Pons (tissue), 1 donor: Measurements from ENCODE around the gene CRYAA.
"Not testable (repeated sequence)": the region's sequence is repeated elsewhere in the genome, so short reads cannot be mapped to it uniquely, and the experiment has no call there.

ENCODE experiments used
- DNase-seq: peaks from one replicate; pipeline ENCODE4 v3.0.0-alpha.2; 2016; ENCODE audit warnings: low spot score

CRYAA gene, protein sequence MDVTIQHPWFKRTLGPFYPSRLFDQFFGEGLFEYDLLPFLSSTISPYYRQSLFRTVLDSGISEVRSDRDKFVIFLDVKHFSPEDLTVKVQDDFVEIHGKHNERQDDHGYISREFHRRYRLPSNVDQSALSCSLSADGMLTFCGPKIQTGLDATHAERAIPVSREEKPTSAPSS

DNA sequence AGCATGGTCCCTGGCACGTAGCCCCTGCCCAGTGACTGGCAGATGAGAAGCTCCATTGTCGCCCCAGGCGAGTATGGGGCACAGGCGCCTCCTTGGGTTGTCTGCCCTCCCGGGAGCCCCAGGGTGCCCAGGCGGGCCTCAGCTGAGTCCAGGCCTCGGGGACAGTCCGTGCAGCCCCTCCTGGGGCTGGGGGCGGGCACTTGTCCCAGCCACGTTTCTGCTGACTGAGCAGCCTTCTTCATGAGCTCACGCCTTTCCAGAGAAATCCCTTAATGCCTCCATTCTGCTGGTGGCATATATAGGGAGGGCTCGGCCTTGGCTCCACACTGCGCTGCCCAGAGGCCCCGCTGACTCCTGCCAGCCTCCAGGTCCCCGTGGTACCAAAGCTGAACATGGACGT, at the start of gene CRYAA:
TSS of gene CRYAA (plus strand) at position 301 of the 400 bp plus-strand sequence. CDS start at position 393, 92 bp downstream.
- DNase-seq: not testable (repeated sequence)

DNA sequence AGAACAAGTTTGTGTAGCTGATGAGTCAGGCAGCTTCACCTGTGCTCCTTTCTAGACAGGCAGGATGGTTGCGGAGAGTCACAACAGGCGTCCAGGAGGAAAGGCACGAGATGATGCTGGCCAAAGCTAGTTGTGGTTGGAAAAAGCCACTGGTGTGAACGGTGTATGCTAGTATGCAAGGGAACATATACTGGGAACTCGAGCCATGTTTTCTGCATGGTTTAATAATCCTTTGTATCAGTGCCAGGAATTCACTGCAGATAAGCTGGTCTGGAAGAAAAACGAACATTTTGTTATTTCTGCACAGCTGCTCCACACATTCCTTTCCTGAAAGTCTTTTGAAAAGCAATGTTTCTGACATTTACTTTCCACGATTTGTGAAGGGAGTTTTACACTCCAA, 38.7 kb upstream of the CRYAA start:
- DNase-seq: not testable (repeated sequence)

DNA sequence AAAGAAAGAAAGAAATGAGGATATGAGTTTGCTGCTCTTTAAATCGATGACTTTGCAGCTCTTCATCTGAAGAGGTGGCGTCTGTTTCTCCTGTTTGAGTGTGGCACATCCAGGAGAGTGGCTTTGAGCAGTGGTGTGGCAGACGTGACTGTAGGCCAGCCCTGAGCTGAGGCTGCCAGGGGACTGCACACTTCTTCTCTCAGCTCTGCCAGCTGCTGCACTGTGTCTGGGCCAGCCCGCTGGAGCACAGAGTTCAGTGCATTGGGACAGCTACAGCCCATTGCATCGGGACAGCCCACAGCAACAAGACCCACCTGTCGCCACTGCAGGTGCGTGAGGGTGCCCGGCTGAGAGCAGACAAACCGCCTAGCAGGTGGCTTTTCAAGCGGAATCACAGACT, 34.3 kb upstream of the CRYAA start:
- not testable (repeated sequence) for DNase-seq

DNA sequence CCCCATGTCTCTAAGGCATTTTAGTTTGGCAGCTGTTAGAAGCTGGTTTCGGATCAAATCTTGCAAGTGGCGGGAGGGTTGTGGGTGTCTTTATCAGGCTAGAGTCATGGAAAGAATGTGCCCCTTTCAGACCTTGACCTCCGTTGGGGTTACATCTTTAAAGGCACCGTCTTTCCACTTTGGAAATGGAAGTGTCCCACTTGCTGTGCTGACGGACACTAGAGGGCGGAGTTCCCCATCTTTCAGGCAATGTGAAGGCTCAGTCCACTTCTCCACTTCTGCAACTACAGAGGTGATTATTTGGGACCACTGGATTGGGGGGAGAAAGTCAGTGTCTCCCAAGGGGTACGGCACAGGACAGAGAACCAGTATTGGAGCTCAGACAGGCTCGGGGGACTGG, 29.9 kb upstream of the CRYAA start:
- not testable (repeated sequence) for DNase-seq

DNA sequence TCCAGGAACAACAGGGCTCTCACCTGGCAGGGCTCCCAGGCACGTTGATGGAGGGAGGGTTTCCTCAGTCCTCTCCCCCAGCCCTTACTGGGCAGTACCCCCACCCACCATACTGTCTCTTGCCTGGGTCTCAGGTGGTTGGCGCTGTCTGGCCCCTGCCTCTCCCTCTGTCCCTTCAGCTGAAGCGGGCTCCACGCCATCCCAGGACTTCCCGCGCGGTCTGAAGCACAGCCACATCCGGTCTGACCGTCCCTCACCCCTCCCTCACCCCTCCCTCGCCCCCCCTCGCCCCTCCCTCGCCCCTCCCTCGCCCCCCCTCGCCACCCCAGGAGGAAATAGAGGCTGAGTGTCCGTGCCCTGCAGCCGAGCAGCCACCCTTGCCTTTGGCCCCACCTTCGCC, 27.4 kb upstream of the CRYAA start:
- not testable (repeated sequence) for DNase-seq

DNA sequence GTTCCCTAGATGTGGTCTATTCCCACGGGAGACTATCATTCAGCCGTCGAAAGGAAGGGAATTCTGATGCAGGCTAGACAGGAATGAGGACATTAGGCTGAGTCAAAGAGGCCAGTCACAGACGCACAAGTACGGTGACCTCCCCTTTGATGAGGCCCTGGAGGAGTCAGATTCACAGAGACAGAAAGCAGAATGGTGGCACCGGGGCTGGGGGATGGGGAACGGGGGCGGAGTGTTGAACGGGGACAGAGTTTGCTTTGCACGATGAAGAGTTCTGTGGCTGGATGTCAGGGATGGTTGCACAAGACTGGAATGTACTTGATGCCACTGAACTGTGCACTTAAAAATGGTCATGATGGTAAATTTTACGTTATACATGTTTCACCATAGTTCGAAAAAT, 22.2 kb upstream of the CRYAA start:
- DNase-seq: not testable (repeated sequence)

DNA sequence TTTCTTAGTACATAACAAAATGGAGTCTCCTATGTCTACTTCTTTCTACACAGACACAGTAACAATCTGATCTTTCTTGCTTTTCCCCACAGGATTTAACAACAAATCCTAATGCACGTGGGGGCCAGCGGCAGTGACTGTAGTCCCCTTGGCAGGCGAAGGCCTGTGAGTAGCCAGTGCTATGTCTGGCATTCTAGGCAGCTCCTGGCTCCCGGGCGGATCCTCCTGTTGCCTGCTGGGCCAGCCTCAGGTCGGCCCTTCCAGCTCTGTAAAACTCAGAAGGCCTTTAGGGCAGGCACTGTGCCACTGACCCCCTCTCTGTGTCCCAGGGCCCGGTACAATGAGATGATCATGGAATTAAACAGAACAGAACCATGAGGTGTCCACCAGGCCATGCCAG, 20.8 kb upstream of the CRYAA start:
- not testable (repeated sequence) for DNase-seq

DNA sequence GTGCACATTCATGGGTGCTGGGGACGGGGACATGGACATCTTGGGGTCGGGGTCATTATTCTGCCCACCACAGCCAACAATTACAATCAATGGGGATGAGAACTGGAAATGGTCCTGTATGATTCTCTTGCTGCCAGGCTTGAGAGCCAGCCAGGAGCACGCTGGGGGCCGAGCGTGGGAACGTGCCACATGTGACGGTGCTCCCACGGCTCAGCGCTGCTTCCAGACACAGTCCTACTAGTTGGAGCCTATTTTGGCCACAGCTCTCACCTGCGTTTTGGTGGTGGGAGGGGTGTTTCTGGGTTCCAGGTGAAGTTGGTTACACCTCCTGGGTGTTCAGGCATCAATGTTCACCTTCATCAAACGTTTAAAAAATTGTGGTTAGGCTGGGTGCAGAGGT, 19.5 kb upstream of the CRYAA start:
- DNase-seq: not testable (repeated sequence)

DNA sequence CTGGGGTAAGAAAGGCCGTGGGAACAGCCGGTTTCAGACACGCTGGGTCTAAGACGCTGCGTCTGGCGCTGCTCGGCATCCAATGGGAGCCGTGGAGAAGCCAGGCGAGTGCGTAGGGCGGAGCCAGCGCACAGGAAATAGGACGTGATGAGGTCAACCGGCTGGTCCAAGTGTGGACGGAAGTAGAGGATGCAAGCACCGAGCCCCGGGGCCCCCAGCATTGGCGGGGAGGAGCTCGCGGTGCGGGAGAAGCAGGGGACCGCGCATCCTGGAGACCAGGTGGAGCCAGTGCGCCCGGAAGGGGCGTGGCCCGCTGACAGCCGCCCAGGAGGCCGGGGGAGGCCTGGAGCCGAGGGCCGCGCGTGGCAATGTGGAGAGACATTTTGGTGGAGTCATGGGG, 15.2 kb upstream of the CRYAA start:
- not testable (repeated sequence) for DNase-seq

DNA sequence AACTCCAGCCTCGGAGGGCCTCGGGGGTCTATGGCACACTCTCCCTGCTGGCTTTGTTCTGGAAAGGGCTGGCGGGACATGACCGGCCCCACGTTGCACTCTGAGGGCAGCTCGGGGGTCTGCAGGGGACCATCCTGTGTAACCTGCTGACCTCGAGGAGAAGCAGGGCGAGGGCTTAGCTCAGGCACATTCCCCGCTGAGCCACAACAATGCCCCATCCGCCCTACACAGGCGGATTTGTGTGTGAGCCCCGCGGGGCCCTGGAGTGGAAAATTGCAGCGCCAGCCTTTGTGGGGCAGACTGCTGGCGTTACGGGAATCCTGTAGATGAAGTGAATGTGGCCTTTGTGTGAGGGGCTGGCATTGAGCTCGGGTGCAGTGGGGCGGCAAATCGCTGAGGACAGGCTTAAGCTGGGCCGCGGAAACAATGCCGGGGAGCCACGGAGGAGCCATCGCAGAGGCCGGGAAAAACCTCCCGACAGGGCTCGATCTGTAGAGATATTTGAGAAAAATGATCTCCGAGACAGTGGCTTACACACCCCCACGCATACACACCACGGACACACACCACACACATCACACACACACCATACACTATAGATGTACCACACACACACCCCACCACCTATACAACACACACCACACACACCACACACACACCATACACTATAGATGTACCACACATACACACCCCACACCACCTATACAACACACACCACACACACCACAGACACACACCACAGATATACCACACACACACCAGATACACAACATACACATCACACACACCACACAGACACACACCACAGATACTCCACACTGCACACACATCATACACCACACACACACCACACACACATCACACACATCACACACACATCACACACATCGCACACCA, 9.3 kb upstream of the CRYAA start:
- DNase-seq: peak; percentile 0

DNA sequence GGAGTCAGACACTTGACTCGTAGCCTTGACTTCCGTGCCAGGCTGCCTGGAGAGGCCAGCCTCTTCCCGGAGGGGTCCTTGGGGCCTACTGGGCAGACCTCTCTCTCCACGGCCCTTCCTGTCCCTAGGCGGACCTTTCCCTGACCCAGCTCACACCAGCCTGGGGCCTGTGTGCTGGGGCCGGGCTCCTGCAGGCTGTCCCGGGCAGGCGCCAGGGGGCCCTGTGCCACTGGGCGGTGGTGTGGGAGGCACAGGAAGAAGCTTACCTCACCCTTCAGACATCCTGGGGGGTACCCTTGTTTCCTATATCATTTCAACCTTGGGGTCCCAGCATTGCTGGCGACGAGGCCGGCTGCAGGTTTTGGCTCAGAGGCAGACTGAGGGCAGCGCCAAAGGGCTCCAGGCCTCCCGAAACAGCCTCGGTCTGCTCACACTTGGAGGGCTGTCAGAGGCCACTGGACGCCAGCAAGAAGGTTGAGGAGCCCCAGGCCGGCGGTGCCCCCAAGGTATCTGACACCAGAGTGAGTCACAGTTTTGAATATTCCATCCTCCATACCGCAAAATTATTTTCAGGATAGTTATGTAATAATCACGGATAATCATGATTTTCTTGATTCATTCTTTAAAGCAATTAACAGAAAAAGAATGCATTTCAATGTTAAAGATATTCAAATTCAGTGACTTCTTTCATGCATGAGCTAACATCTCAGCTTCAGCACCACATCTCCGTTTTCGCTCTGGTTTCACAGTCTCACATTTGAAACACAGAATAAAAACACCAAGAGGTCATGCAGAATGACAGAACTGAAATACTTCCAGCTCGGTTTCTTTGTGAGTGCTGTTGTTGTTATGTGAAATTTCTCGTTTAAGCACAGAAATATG, 6.7 kb upstream of the CRYAA start:
- DNase-seq: not testable (repeated sequence)

DNA sequence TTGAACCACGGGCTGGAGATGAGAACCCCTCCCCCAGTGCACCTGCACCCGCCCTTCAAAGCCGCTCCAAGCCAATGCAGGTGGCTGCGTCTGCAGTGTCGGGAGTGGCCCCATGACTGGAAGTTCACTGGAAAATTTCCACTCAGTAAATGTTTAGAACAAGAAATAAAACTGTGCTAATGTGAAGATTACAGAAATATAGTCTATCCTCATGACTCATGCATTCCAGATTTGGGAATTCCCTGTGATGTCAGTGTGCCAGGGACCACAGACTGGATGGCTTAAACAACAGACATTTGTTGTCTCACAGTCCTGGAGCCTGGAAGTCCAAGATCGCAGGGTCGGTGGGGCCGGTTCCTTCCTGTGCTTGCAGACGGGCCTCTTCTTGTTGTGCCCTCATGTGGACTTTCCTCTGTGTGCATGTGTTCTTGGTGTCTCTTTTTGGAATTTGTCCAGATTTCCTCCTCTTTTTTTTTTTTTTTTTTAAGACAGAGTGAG, 6.1 kb upstream of the CRYAA start:
- DNase-seq: not testable (repeated sequence)

DNA sequence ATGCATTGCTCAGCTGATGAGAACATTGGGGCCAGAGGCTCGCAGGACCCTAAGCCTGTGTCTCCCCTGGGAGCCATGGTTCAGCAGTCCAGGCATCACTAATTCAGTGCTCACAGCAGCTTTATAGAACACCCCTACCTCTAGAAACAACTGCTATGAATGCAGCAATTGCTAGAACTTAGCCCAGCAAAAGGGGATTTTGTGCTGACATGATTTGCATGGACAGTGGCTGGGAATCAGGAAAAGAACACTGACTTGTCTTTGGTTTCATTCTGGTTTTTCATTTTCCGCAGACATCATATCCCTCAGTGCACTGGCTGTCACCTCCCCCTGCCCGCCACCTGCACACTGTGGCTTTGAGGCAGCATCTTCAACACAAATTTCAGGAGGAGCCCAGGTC, 4.0 kb upstream of the CRYAA start:
- not testable (repeated sequence) for DNase-seq

DNA sequence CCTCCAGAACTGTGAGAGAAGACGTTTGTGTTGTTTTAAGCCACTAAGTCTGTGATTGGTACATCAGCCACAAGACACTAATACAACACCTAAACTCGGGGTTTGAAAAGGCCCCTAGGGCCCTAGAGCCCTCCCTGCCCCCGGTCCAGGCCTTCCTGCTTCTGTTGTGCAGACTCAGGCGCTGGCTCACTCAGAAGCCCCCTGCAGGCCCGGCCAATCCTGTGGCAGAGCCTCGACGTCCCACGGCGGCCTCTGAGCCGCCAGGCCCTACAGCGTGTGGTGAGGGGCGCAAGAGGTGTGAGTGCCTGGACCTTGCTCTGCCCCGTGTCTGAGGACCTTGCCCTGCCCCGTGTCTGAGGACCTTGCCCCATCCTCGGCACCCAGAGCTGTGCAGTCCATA, 3.1 kb upstream of the CRYAA start:
- not testable (repeated sequence) for DNase-seq

DNA sequence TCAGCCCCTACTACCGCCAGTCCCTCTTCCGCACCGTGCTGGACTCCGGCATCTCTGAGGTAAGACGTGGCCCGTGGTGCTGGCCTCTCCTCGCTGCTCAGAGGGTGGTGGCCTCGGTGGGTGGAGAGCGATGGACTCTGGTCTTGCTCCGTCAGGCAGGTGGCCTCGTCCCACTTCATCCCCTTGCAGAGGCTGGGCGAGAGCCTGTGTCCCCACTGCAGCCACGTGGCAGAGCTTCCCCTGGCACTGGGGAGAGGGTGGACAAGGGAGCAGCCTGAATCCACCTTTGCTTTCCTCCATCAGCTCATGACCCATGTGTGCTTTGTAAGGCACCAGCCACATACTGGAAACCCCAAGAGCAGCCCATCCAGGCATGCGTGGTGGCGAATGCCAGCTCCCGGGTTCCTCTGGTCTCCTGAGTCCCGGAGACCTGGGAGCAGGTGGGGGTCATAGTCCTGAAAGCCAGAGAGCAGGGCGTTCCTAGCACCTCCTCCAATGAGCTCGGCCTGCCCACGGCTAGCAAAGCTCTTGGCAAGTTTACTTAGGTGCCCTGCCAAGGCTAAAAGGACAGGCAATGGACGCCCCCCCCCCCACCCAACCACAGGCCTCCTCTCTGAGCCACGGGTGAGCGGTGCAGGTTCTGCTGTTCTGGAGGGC, 550 bp downstream of the CRYAA start:
- not testable (repeated sequence) for DNase-seq

DNA sequence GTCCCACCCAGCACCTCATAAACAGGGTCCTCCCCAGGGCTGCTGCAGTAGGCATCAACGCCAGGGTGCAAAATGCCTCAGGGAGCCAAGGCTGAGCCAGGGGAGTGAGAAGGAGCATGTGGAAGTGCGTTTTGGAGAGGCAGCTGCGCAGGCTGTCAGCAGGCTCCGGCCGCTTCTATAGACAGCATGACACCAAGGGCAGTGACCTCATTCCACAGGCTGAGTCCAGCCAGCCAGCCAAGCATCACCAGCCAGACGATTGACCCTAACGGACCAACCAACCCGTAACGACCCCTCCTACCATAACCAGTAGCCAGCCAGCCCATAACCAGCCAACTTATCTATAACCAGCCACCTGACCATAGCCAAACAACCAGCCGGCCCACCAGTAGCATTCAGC, 1.1 kb downstream of the CRYAA start:
- not testable (repeated sequence) for DNase-seq

DNA sequence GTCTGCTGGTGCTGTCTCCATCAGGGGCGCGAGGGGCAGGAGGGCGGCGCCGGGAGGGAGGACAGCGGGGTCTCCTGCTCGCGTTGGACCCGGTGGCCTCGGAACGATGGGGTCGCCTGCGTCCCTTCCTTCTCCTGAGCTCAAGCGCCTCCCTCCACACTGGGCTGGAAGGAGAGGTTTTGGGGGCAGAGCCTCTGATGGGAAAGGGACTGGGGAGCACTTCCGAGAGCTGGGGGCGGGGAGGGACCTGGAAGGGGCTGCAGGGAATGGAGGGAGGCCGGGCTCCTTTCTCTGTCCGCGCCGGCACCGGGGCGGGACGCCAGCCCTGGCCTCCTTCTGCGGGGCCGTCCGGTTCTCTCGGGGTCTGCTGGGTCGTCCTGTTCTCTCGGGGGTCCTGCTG, 4.0 kb downstream of the CRYAA start:
- not testable (repeated sequence) for DNase-seq

DNA sequence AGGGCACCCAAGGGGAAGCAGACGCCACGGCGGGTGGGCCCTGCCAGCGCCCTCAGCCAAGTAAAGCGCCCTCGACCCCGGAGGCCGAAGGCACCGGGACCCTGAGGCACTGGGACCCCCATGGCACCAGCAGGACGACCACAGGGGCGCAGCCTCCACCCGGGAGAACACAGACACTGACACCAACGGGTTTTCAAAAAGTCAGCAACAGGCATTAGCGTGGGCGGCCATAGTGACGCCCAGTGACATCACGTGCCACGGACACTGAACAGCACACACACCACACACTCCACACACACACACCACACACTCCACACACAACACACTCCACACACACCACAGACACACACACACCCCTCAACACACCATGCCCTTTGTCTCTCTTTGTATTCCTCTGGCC, 4.6 kb downstream of the CRYAA start:
- not testable (repeated sequence) for DNase-seq

DNA sequence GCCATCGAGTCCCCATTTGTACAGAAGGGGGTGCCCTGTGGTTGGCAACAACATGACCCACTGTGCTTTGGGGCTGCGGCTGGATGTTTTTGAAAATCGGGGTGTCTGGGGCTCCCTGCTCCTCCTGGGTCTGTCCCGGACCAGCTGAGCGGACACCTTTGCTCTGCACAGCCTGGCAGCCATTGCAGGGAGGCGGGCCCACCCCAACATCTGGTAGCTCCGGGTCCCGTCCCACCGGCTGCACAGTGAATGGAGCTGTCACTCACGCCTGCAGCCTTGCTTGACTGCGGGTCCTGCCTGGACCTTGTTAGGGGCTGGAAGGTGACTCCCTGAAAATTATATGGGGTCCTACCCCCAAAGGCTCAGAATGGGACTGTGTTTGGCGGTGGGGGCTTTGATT, 5.1 kb downstream of the CRYAA start:
- not testable (repeated sequence) for DNase-seq

DNA sequence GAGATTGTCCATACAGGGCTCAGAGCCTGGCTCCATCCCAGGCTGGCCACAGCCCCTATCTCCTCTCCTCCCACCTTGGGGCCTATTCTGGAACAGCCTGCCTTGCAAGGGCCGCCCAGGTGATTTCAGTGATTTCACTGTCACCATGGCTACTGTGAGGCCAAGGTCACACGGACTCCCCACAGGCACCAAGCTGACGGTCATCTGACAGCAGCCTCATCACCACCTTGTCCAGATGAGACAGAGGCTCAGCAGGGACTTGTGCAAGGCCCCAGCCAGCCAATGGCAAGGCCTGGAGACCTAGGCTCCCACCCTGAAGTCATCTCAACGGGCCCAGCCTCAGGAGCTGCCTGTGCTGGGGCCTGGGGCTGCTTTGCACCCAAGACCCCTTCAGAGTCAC, 6.2 kb downstream of the CRYAA start:
- DNase-seq: not testable (repeated sequence)

DNA sequence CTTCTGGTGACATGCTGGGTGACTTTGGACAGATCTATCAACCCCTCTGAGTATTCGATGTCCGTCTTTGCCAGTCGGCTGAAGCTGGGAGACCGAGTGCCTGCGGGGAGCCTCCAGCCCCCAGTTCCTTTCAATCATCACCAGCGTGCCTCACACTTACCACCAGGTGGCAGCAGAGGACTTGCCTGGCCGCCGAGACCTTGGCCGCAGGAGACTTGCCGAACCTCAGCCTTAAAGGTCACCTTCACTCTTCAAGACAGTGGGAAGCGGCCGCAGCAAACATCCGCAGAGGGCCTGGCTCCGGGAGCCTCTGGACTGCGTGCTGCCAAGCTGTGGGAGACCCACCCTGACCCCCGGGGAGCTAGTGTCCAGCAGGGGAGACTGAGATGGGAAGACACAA, 7.8 kb downstream of the CRYAA start:
- DNase-seq: not testable (repeated sequence)
